OCI-LY7 (cell line): ENCODE results near the gene GJB4.
"Not testable (repeated sequence)": the region's sequence is repeated elsewhere in the genome, so short reads cannot be mapped to it uniquely, and the experiment has no call there.

Experiments used
- EZH2phosphoT487 ChIP-seq: fragments of 200-600 bp; sonication (generic); IDR thresholded peaks from 2 replicates; pipeline ENCODE4 v1.6.1; 2018; ENCODE audit warnings: low read depth, borderline replicate concordance, mild to moderate bottlenecking, mixed run types, antibody characterized with exemption, low read length, moderate library complexity, mixed read lengths
- TF ChIP-seq, protein P1 (sequence below): fragments of 200-600 bp; sonication (generic); conservative IDR thresholded peaks from 2 replicates; pipeline ENCODE4 v1.5.1; 2014; ENCODE audit warnings: mild to moderate bottlenecking, antibody characterized with exemption, low read length, moderate library complexity, mixed read lengths

DNA sequence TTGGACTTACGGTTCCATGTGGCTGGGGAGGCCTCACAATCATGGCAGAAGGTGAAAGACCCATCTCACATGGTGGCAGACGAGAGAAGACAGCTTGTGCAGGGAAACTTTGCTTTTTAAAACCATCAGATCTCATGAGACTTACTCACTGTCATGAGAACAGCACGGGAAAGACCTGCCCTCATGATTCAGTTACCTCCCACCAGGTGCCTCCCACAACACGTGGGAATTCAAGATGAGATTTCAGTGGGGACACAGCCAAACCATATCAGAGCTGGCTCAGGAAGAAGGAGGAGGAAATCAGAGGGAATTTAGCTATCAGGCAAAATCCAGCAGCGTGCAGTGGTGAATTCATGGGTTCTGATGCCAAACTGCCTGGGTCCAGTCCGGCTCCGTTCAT lies 26.7 kb upstream of the GJB4 start:
- TF ChIP-seq, protein P1, sequence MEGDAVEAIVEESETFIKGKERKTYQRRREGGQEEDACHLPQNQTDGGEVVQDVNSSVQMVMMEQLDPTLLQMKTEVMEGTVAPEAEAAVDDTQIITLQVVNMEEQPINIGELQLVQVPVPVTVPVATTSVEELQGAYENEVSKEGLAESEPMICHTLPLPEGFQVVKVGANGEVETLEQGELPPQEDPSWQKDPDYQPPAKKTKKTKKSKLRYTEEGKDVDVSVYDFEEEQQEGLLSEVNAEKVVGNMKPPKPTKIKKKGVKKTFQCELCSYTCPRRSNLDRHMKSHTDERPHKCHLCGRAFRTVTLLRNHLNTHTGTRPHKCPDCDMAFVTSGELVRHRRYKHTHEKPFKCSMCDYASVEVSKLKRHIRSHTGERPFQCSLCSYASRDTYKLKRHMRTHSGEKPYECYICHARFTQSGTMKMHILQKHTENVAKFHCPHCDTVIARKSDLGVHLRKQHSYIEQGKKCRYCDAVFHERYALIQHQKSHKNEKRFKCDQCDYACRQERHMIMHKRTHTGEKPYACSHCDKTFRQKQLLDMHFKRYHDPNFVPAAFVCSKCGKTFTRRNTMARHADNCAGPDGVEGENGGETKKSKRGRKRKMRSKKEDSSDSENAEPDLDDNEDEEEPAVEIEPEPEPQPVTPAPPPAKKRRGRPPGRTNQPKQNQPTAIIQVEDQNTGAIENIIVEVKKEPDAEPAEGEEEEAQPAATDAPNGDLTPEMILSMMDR, result not testable (repeated sequence)
- not testable (repeated sequence) for TF ChIP-seq EZH2phosphoT487
